ENCODE measurements around the gene ARAF.

ARAF gene

DNA sequence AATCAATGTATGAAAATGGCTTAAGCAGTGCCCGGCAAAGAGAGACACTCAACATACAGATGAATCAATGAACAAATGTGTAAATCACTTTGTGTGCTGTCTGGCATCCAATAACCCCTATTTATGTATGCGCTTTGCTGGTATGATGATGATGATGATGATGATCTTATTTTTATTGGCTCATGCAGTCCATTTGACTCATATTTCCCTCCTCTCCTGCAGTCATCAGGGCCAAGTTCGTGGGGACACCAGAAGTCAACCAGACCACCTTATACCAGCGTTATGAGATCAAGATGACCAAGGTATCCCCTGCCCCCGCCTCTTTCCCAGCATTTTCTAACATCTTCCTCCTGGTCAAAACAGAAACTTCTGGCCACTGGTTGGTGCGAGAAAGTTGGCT is 23.7 kb downstream of the ARAF start:
- Histone ChIP-seq H2AFZ (no peak overlapping the region), H3K4me1 (no peaks in the 10 kb centered on the region), H3K9ac (no peak overlapping the region), H3K36me3 (ENCODE audit: control insufficient read depth, insufficient read depth, low read length) (no peaks in the 10 kb centered on the region), H3K4me2 (ENCODE audit: low read length) (no peak overlapping the region), H3K27ac (no peak overlapping the region), H3K9me3 (ENCODE audit: control insufficient read depth, low read length) (no peaks in the 10 kb centered on the region), H3K27me3 (ENCODE audit: control insufficient read depth, insufficient read depth, low read length) (no peaks in the 10 kb centered on the region), H3K79me2 (no peaks in the 10 kb centered on the region), H3K4me3 (ENCODE audit: low read depth, low read length) (no peak overlapping the region)
- TF ChIP-seq, protein P1, sequence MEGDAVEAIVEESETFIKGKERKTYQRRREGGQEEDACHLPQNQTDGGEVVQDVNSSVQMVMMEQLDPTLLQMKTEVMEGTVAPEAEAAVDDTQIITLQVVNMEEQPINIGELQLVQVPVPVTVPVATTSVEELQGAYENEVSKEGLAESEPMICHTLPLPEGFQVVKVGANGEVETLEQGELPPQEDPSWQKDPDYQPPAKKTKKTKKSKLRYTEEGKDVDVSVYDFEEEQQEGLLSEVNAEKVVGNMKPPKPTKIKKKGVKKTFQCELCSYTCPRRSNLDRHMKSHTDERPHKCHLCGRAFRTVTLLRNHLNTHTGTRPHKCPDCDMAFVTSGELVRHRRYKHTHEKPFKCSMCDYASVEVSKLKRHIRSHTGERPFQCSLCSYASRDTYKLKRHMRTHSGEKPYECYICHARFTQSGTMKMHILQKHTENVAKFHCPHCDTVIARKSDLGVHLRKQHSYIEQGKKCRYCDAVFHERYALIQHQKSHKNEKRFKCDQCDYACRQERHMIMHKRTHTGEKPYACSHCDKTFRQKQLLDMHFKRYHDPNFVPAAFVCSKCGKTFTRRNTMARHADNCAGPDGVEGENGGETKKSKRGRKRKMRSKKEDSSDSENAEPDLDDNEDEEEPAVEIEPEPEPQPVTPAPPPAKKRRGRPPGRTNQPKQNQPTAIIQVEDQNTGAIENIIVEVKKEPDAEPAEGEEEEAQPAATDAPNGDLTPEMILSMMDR (IDR thresholded peaks at IDR 0.05), result no peak

GRCh38 chrX:47585273-47585672 is 24.3 kb downstream of the ARAF start:
- H3K79me2 ChIP-seq, result no peaks in the 10 kb centered on the region
- TF ChIP-seq, protein P1 (IDR thresholded peaks at IDR 0.05), result no peak
- H3K9me3 ChIP-seq (ENCODE audit: control insufficient read depth, low read length), result no peaks in the 10 kb centered on the region
- H2AFZ ChIP-seq, result no peak overlapping the region
- H3K4me1 ChIP-seq, result no peaks in the 10 kb centered on the region
- no peaks in the 10 kb centered on the region for H3K27me3 ChIP-seq (ENCODE audit: control insufficient read depth, insufficient read depth, low read length)
- H3K4me3 ChIP-seq (ENCODE audit: low read depth, low read length), result no peak overlapping the region
- no peak overlapping the region for H3K27ac ChIP-seq
- H3K36me3 ChIP-seq (ENCODE audit: control insufficient read depth, insufficient read depth, low read length), result no peaks in the 10 kb centered on the region
- H3K4me2 ChIP-seq (ENCODE audit: low read length), result no peak overlapping the region
- H3K9ac ChIP-seq, result no peak overlapping the region

DNA sequence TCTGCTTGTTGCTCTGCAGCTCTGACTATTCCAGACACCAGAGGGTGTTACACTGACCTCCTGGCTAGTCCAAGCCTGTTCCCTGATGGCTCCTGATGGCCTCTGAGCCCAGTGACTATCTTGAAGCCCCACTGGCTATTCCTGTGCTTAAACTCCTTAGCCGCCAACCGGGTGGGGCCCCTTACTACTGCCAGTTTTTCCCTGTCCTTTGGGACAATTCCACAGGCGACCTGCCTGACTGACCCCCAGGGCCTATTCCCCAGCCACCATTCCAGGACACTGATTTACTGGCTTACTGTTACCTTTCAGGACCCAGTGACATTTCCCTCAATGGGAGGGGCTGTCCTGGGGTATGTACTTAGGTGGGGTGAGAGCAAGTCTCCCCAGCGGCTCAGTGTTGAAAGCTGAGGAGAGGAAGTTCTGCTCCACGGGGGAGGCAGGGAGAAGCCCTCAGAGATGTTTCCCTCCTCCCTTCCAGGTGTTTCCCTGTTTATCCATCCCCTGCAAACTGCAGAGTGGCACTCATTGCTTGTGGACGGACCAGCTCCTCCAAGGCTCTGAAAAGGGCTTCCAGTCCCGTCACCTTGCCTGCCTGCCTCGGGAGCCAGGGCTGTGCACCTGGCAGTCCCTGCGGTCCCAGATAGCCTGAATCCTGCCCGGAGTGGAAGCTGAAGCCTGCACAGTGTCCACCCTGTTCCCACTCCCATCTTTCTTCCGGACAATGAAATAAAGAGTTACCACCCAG is 25.2 kb downstream of the ARAF start:
- no peaks in the 10 kb centered on the region for H3K36me3 ChIP-seq (ENCODE audit: control insufficient read depth, insufficient read depth, low read length)
- no peak overlapping the region for H3K27ac ChIP-seq
- H3K9me3 ChIP-seq (ENCODE audit: control insufficient read depth, low read length), result no peaks in the 10 kb centered on the region
- H3K4me1 ChIP-seq, result no peaks in the 10 kb centered on the region
- no peak overlapping the region for H2AFZ ChIP-seq
- TF ChIP-seq, protein P1 (IDR thresholded peaks at IDR 0.05), result no peak
- H3K27me3 ChIP-seq (ENCODE audit: control insufficient read depth, insufficient read depth, low read length), result no peaks in the 10 kb centered on the region
- H3K4me2 ChIP-seq (ENCODE audit: low read length), result no peak overlapping the region
- no peak overlapping the region for H3K4me3 ChIP-seq (ENCODE audit: low read depth, low read length)
- H3K79me2 ChIP-seq, result no peaks in the 10 kb centered on the region
- no peak overlapping the region for H3K9ac ChIP-seq

DNA sequence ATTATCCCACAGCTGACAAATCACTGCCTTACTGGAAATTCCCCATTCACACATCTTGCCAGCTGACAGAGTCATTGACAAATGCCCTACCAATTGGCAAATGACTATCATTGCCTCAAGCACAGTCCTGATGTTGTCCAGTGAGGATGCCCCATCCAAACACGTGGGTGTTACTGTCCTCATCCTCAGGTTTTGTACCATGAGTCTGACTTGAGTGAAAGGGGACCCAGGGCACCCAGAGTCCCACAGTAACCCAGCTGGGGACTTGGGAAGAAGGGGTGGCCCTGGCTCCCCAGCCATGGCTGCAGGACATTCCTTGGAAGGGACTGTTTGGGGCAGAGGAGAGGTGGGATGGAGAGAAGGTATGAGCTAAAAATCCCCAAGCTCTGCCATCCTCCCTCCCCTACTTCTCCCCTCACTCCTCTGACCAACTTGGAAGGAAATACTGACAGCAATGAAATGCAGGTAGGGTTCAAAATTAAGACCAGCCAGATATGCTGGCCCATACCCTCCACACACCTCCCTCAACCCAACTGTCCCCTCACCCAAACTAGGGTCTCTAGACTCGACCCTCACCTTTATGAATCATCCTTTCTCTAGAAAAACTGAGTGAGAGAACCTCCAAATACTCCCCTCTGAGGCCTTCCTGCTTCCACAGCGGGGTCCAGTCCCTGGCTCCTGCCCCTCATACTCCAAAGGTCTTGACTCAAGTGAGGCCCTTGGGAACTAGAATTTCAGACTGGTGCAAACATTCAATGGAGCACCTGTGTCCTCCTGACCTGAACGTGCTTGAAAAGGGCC is 26.3 kb downstream of the ARAF start:
- no peak overlapping the region for H3K4me2 ChIP-seq (ENCODE audit: low read length)
- no peaks in the 10 kb centered on the region for H3K27me3 ChIP-seq (ENCODE audit: control insufficient read depth, insufficient read depth, low read length)

More for the DNA sequence above, 26.3 kb downstream of the ARAF start:
- Histone ChIP-seq H3K79me2 (no peaks in the 10 kb centered on the region), H2AFZ (no peak overlapping the region), H3K9ac (no peak overlapping the region), H3K9me3 (ENCODE audit: control insufficient read depth, low read length) (no peaks in the 10 kb centered on the region), H3K36me3 (ENCODE audit: control insufficient read depth, insufficient read depth, low read length) (no peaks in the 10 kb centered on the region), H3K4me1 (no peaks in the 10 kb centered on the region), H3K27ac (no peak overlapping the region), H3K4me3 (ENCODE audit: low read depth, low read length) (no peak overlapping the region)
- TF ChIP-seq, protein P1 (IDR thresholded peaks at IDR 0.05), result no peak

Data from parathyroid adenoma (tissue), 2 donors.